Measurements from ENCODE around the gene HMG20B. TPM values are rescaled to one million over a fixed set of nuclear protein-coding genes. Genes with fewer than 3 reads are reported as not detected.

HMG20B gene
- total RNA-seq, 2 experiments from 2014 or later: 43.0 to 44.9 TPM

- POLR2A ChIA-PET: no interaction called here
- CTCF ChIA-PET: no interaction called here
These were observed 38.3 kb downstream of the HMG20B start for GRCh38 chr19:3610745-3611717.

- POLR2A ChIA-PET: no interaction called here
- CTCF ChIA-PET: no interaction called here
These were observed 39.1 kb downstream of the HMG20B start for GRCh38 chr19:3611841-3612240.

- CTCF ChIA-PET: no interaction called here
These were observed 39.6 kb downstream of the HMG20B start for GRCh38 chr19:3612330-3612729.

GRCh38 chr19:3612901-3613741 is 40.4 kb downstream of the HMG20B start:
- ChIA-PET POLR2A (no interaction called here), CTCF (no interaction called here)

More at GRCh38 chr19:3612330-3612729, 39.6 kb downstream of the HMG20B start:
- POLR2A ChIA-PET: no interaction called here

GRCh38 chr19:3613818-3614661 is 41.3 kb downstream of the HMG20B start:
- ChIA-PET CTCF (no interaction called here), POLR2A (no interaction called here)

- ChIA-PET CTCF (no interaction called here), POLR2A (no interaction called here)
These were observed 42.2 kb downstream of the HMG20B start for GRCh38 chr19:3614858-3615505.

GRCh38 chr19:3615524-3616135 is 42.9 kb downstream of the HMG20B start:
- CTCF ChIA-PET: interaction anchor here (1.3 kb wide), 1 partner anchor 29 kb away, joined by 6 read pairs; no protein-coding TSS in a partner anchor
- POLR2A ChIA-PET: no interaction called here

GRCh38 chr19:3617463-3617862 is 44.7 kb downstream of the HMG20B start:
- ChIA-PET POLR2A (no interaction called here), CTCF (no interaction called here)

GRCh38 chr19:3618144-3618810 is 45.5 kb downstream of the HMG20B start:
- ChIA-PET POLR2A (no interaction called here), CTCF (interaction anchor here (0.6 to 1.5 kb wide), 5 partner anchors 9 to 407 kb away, joined by 3 to 6 read pairs (median 4); no protein-coding TSS in a partner anchor)

- ChIA-PET POLR2A (no interaction called here), CTCF (interaction anchor here (0.6 to 1.6 kb wide), 6 partner anchors 10 to 408 kb away, joined by 3 to 6 read pairs (median 4); no protein-coding TSS in a partner anchor)
These were observed 46.3 kb downstream of the HMG20B start for GRCh38 chr19:3618811-3619630.

GRCh38 chr19:3619631-3620012 is 46.9 kb downstream of the HMG20B start:
- POLR2A ChIA-PET: no interaction called here
- CTCF ChIA-PET: interaction anchor here (1.1 to 1.6 kb wide), 3 partner anchors 10 to 31 kb away, joined by 3 to 6 read pairs (median 4); no protein-coding TSS in a partner anchor

GRCh38 chr19:3620145-3620816 is 47.5 kb downstream of the HMG20B start:
- ChIA-PET POLR2A (no interaction called here), CTCF (interaction anchor here (1.0 to 1.7 kb wide), 4 partner anchors 12 to 35 kb away, joined by 3 to 4 read pairs (median 4); partner anchors contain the start of gene GIPC3)

- CTCF ChIA-PET: interaction anchor here (1.0 to 1.7 kb wide), 3 partner anchors 13 to 36 kb away, joined by 3 to 4 read pairs (median 4); partner anchors contain the start of gene GIPC3
- POLR2A ChIA-PET: no interaction called here
These were observed 48.2 kb downstream of the HMG20B start for GRCh38 chr19:3620817-3621547.

- POLR2A ChIA-PET: no interaction called here
These were observed 48.9 kb downstream of the HMG20B start for GRCh38 chr19:3621689-3622088.

GRCh38 chr19:3622224-3622623 is 49.5 kb downstream of the HMG20B start:
- ChIA-PET CTCF (interaction anchor here (0.6 kb wide), 1 partner anchor 13 kb away, joined by 3 read pairs; no protein-coding TSS in a partner anchor), POLR2A (no interaction called here)

More at GRCh38 chr19:3621689-3622088, 48.9 kb downstream of the HMG20B start:
- CTCF ChIA-PET: interaction anchor here (0.6 to 1.7 kb wide), 2 partner anchors 13 kb away, joined by 3 to 4 read pairs; no protein-coding TSS in a partner anchor

GRCh38 chr19:3623716-3624115 is 51.0 kb downstream of the HMG20B start:
- CTCF ChIA-PET: no interaction called here

More at GRCh38 chr19:3623716-3624115, 51.0 kb downstream of the HMG20B start:
- POLR2A ChIA-PET: no interaction called here

Measured in activated CD8-positive, alpha-beta memory T cell treated with anti-CD3 and anti-CD28 coated beads for 36 hours (primary cell).